AG04450 (cell line): Measurements from ENCODE around the gene PROB1. TPM values are rescaled to one million over a fixed set of nuclear protein-coding genes. Genes with fewer than 3 reads are reported as not detected.

Experiments used
- CTCF ChIA-PET: fragments of 300-600, 350-600 bp; formaldehyde crosslinking; extraction: SDS; loops from one replicate; lab custom pipeline; 2022; ENCODE audit warnings: antibody characterized with exemption, inconsistent platforms; lab: Charles Lee
- POLR2A ChIA-PET: fragments of 350-600 bp; formaldehyde crosslinking; extraction: SDS; loops from one replicate; lab custom pipeline; 2021; ENCODE audit warnings: antibody characterized with exemption, inconsistent platforms; lab: Yijun Ruan, JAX
- DNase-seq: peaks from one replicate; pipeline ENCODE4 v3.0.0-alpha.2; 2011; ENCODE audit warnings: low read depth, low spot score
- H3K27ac ChIP-seq: one replicate; pipeline ENCODE4 v1.5.1; 2012; ENCODE audit warnings: low read depth, low read length, control low read depth
- H3K27me3 ChIP-seq: one replicate; pipeline ENCODE4 v1.6.0; 2012; ENCODE audit warnings: low read length; ENCODE audit not compliant: control insufficient read depth, insufficient read depth
- H3K4me3 ChIP-seq: 2 replicates; pipeline ENCODE4 v1.5.1; 2011; ENCODE audit warnings: mild to moderate bottlenecking, low read depth, low read length, control low read depth
- H3K9me3 ChIP-seq: 2 replicates; pipeline ENCODE4 v1.5.1; 2012; ENCODE audit warnings: low read length; ENCODE audit not compliant: control insufficient read depth, insufficient read depth
- polyA plus RNA-seq: library from polyadenylated mRNA; depleted of rRNA; stranded (reverse); fragments of >200 nt; gene quantifications from 2 replicates; pipeline ENCODE4 v1.2.3, GENCODE V29; 2011
- TF ChIP-seq, protein P1 (sequence below): IDR thresholded peaks from 2 replicates; pipeline ENCODE4 v1.5.1; 2011; ENCODE audit warnings: low read depth, low read length, control low read depth, inconsistent platforms

The PROB1 gene
- polyA plus RNA-seq, 1 experiment = 0.19 TPM

DNA sequence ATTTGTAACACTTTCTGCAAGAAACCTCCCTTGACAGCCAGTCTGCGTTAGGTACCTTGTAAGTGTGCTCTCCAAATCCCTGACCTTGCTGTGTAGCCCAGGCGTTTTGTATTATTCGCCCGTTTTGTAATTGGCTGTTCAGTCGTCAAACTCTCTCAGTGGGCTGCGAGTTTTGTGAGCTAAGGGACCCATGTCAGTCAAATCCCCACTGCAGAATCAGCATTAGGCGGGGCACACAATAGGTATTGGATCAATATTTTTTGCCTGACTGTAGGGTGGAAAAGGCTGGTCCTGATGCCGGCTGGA is 43.8 kb upstream of the PROB1 start:
- Histone ChIP-seq H3K9me3 (no peaks in the 10 kb centered on the region; the same call in 1 of the 2 replicates), H3K27ac (no peak overlapping the region)
- POLR2A ChIA-PET = interaction anchor here (1.3 kb wide), 2 partner anchors 57 to 79 kb away, joined by 3 to 4 read pairs; no protein-coding TSS in a partner anchor

DNA sequence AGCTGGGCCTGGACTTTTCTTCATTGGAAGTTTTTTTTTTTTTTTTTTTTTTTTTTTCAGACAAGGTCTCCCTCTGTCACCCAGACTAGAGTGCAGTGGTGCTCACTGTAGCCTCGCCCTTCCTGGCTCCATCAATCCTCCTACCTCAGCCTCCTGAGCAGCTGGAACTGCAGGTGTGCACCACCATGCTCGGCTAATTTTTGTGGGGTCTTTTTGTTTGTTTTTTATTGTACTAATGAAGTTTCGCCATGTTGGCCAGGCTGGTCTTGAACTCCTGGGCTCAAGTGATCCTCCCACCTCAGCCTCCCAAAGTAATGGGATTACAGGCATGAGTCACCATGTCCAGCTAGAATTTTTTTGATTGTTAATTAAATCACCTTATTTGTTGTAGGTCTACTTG is 40.8 kb upstream of the PROB1 start:
- H3K27ac ChIP-seq = no peak overlapping the region
- no peaks in the 10 kb centered on the region for H3K27me3 ChIP-seq
- TF ChIP-seq, protein P1, sequence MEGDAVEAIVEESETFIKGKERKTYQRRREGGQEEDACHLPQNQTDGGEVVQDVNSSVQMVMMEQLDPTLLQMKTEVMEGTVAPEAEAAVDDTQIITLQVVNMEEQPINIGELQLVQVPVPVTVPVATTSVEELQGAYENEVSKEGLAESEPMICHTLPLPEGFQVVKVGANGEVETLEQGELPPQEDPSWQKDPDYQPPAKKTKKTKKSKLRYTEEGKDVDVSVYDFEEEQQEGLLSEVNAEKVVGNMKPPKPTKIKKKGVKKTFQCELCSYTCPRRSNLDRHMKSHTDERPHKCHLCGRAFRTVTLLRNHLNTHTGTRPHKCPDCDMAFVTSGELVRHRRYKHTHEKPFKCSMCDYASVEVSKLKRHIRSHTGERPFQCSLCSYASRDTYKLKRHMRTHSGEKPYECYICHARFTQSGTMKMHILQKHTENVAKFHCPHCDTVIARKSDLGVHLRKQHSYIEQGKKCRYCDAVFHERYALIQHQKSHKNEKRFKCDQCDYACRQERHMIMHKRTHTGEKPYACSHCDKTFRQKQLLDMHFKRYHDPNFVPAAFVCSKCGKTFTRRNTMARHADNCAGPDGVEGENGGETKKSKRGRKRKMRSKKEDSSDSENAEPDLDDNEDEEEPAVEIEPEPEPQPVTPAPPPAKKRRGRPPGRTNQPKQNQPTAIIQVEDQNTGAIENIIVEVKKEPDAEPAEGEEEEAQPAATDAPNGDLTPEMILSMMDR = no peak
- H3K4me3 ChIP-seq = no peak overlapping the region
- DNase-seq = no peak
- CTCF ChIA-PET = interaction anchor here (2.4 kb wide), 1 partner anchor 340 kb away, joined by 6 read pairs; no protein-coding TSS in a partner anchor
- POLR2A ChIA-PET = no interaction called here
- no peaks in the 10 kb centered on the region; the same call in 1 of the 2 replicates for H3K9me3 ChIP-seq

More for the DNA sequence above, 43.8 kb upstream of the PROB1 start:
- Histone ChIP-seq H3K27me3 (no peaks in the 10 kb centered on the region), H3K4me3 (peak overlapping the region; percentile 95)
- DNase-seq = no peak
- CTCF ChIA-PET = interaction anchor here (1.8 to 3.4 kb wide), 2 partner anchors 17 to 195 kb away, joined by 5 to 14 read pairs; no protein-coding TSS in a partner anchor
- TF ChIP-seq, protein P1 = no peak

DNA sequence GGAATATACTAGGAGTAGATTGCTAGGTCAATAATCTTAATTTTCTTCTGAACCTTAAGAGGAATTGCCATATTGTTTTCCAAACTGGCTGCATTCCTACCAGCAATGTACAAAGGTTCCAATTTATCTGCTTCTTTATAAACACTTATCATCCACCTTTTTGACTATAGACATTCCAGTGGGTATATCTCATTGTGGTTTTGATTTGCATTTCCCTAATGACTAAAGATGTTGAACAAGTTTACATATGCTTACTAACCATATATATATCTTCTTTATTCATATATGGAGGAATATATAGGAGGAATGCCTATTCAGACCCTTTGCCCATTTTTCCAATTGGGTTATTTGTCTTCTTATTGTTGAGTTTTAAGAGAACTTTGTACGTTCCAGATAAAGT is 36.8 kb upstream of the PROB1 start:
- H3K27ac ChIP-seq = no peak overlapping the region
- no peaks in the 10 kb centered on the region for H3K9me3 ChIP-seq
- H3K27me3 ChIP-seq = no peaks in the 10 kb centered on the region
- H3K4me3 ChIP-seq = no peak overlapping the region
- DNase-seq = no peak
- ChIA-PET POLR2A (interaction anchor here (0.6 kb wide), 1 partner anchor 139 kb away, joined by 7 read pairs; no protein-coding TSS in a partner anchor), CTCF (interaction anchor here (1.7 kb wide), 1 partner anchor 9 kb away, joined by 8 read pairs; no protein-coding TSS in a partner anchor)
- TF ChIP-seq, protein P1 = no peak

DNA sequence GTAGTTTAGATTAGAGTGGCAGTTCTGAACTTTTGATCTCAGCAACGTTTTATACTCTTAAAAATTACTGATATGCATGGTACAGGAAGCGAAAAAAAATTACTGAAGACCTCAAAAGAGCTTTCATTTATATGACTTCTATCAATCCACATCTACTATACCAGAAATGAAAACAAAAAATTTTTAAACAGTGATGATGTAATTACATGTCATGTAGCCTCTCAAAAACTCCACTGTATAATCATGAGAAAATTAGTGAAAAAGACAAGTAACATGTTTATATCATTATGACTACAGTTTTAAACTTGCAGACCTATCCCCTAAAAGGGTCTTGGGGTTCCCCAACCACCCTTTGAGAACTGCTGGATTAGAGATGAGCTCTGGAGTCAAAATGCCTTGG is 35.1 kb upstream of the PROB1 start:
- Histone ChIP-seq H3K4me3 (no peak overlapping the region), H3K27me3 (no peaks in the 10 kb centered on the region), H3K9me3 (no peaks in the 10 kb centered on the region), H3K27ac (no peak overlapping the region)
- TF ChIP-seq, protein P1 = no peak
- POLR2A ChIA-PET = no interaction called here
- no peak for DNase-seq
- CTCF ChIA-PET = interaction anchor here (0.9 kb wide), 2 partner anchors 83 to 204 kb away, joined by 3 to 6 read pairs; no protein-coding TSS in a partner anchor

DNA sequence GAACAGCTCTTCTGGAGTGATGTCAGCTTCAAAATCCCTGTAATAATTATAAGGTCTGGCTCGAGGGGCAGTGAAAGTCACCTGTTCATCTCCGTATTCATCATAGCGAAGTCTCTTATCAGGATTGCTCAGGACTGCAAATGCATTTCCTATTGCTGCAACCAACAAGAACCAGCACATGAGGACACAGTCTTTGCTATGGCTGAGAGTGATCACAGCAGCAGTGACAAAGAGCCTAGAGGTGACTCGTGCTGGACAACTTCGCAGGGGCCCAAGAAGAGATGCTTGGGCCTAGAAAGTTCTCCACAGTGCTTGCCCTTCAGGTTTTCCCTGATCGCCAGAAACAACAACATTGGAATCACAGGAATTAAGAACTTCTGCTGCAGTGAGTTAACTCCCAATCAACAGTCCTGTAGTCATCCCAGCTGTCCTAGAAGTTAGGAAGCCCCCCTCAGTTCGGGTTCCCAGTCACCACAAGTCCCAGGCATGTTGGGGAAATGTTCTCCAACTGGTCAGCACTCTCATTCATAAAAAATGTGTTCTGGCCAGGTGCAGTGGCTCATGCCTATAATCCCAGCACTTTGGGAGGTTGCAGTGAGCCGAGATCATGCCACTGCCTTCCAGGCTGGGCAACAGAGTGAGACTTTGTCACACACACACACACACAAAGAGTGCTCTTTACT is 31.4 kb upstream of the PROB1 start:
- H3K9me3 ChIP-seq = no peaks in the 10 kb centered on the region
- POLR2A ChIA-PET = no interaction called here
- H3K27me3 ChIP-seq = no peaks in the 10 kb centered on the region
- H3K4me3 ChIP-seq = no peak overlapping the region
- no peak for DNase-seq
- TF ChIP-seq, protein P1 = no peak
- H3K27ac ChIP-seq = peak overlapping the region; percentile 11
- CTCF ChIA-PET = interaction anchor here (9.0 kb wide), 1 partner anchor 88 kb away, joined by 231 read pairs; no protein-coding TSS in a partner anchor
